HepG2 (cell line): Measurements from ENCODE around the gene DIPK1A. TPM values are rescaled to one million over a fixed set of nuclear protein-coding genes. Genes with fewer than 3 reads are reported as not detected.

ENCODE experiments used
- ATAC-seq: fragments of 200-7000 bp; cut with Tn5 transposase; 3 replicates; pipeline ENCODE4 v1.9.1; 2020; ENCODE audit warnings: mild to moderate bottlenecking, moderate library complexity
- BruUV-seq: library from RNA; stranded (reverse); fragments of 400-500 nt; replicated peaks from 2 replicates; lab custom pipeline; 2021; lab: Mats Ljungman, UMichigan
- CTCF ChIA-PET: fragments of 300-600 bp; formaldehyde crosslinking; extraction: SDS; loops from one replicate; lab custom pipeline; 2021; ENCODE audit warnings: low total read pairs, inconsistent platforms, low intra/inter-chr PET ratio; lab: Yijun Ruan, JAX
- POLR2A ChIA-PET: fragments of 350-600 bp; sonication (Branson Sonifier 250); formaldehyde crosslinking; loops from one replicate; lab custom pipeline; 2020; ENCODE audit warnings: antibody characterized with exemption, inconsistent platforms; lab: Yijun Ruan, JAX
- DNase-seq: peaks from one replicate; pipeline ENCODE4 v3.0.0-alpha.2; 2015; ENCODE audit warnings: low spot score
- FAIRE-seq: peaks from 3 replicates; lab custom pipeline; 2011; peaks lifted over from hg19 to GRCh38; lab: Jason Lieb, UNC
- H2AFZ ChIP-seq: one replicate; pipeline ENCODE4 v1.6.1; 2011; ENCODE audit warnings: low read length, inconsistent platforms
- H3K27ac ChIP-seq: fragments of 300-600 bp; 3 replicates; pipeline ENCODE4 v1.8.0; 2011; ENCODE audit warnings: mixed run types, mild to moderate bottlenecking, mixed read lengths, low read length, inconsistent platforms; ENCODE audit not compliant: insufficient read depth; ENCODE audit errors: extremely low read length
- H3K27me3 ChIP-seq, 2 experiments: fragments of 200-600 bp in 1 of 2; 2 replicates in 1 of 2; 3 replicates in 1 of 2; pipeline versions ENCODE4 v1.6.0 to v1.8.0; 2011; ENCODE audit warnings: low read length in 2 of 2, mild to moderate bottlenecking in 2 of 2, moderate library complexity in 2 of 2, inconsistent platforms in 1 of 2; ENCODE audit not compliant: insufficient read depth in 2 of 2, control insufficient read depth in 1 of 2
- H3K36me3 ChIP-seq, 2 experiments: fragments of 200-600 bp in 1 of 2; replicated peaks in 1 of 2; 2 replicates in 1 of 2; 3 replicates in 1 of 2; pipeline versions ENCODE4 v1.5.1 to v1.8.0; 2011; ENCODE audit warnings: low read length in 2 of 2, inconsistent platforms in 1 of 2; ENCODE audit not compliant: insufficient read depth in 2 of 2, control insufficient read depth in 1 of 2
- H3K4me1 ChIP-seq: 2 replicates; pipeline ENCODE4 v1.5.1; 2012; ENCODE audit warnings: low read length, inconsistent platforms; ENCODE audit not compliant: insufficient read depth
- H3K4me2 ChIP-seq: 2 replicates; pipeline ENCODE4 v1.6.0; 2011; ENCODE audit warnings: low read depth, low read length, inconsistent platforms
- H3K4me3 ChIP-seq, 3 experiments: fragments of 200-600 bp in 1 of 3; sonication (generic), shearing (Covaris generic) in 1 of 3; replicated peaks in 1 of 3; 2 replicates each; pipeline ENCODE4 v1.5.1; 2011 to 2016; ENCODE audit warnings: low read length in 3 of 3, inconsistent platforms in 2 of 3, low read depth in 2 of 3, mild to moderate bottlenecking in 2 of 3, control low read depth in 1 of 3, mixed read lengths in 1 of 3; ENCODE audit not compliant: insufficient read depth in 1 of 3
- H3K79me2 ChIP-seq: one replicate; pipeline ENCODE4 v1.6.1; 2011; ENCODE audit warnings: low read length, inconsistent platforms; ENCODE audit not compliant: insufficient read depth
- H3K9ac ChIP-seq: 2 replicates; pipeline ENCODE4 v1.6.0; 2011; ENCODE audit warnings: mild to moderate bottlenecking, low read depth, low read length, inconsistent platforms; ENCODE audit not compliant: insufficient read depth
- H3K9me3 ChIP-seq: 2 replicates; pipeline ENCODE4 v1.5.1; 2012; ENCODE audit warnings: mild to moderate bottlenecking, low read length
- H4K20me1 ChIP-seq: 2 replicates; pipeline ENCODE4 v1.6.0; 2011; ENCODE audit warnings: inconsistent platforms, mild to moderate bottlenecking, low read length, moderate library complexity; ENCODE audit not compliant: insufficient read depth
- ATAD3A ChIP-seq: sonication (generic); formaldehyde crosslinking; IDR thresholded peaks from 2 replicates; pipeline ENCODE4 v1.4.0; 2020; ENCODE audit warnings: missing genetic modification reagents
- FOXJ3 ChIP-seq: sonication (generic); formaldehyde crosslinking; IDR thresholded peaks from 2 replicates; pipeline ENCODE4 v1.4.0; 2020; ENCODE audit warnings: missing genetic modification reagents, mild to moderate bottlenecking, borderline replicate concordance
- LCORL ChIP-seq, 2 experiments: fragments of 450-650 bp in 1 of 2; sonication (generic) in 1 of 2; formaldehyde crosslinking in 1 of 2; IDR thresholded peaks; 2 replicates each; pipeline versions ENCODE4 v1.5.0 to v1.6.1; 2017 to 2020; ENCODE audit warnings: antibody characterized with exemption in 1 of 2, missing genetic modification reagents in 1 of 2
- PHB2 ChIP-seq: fragments of 450-650 bp; IDR thresholded peaks from 2 replicates; pipeline ENCODE4 v1.6.1; 2018; ENCODE audit not compliant: partially characterized antibody
- SNAI1 ChIP-seq: sonication (generic); formaldehyde crosslinking; IDR thresholded peaks from 2 replicates; pipeline ENCODE4 v1.5.0; 2020; ENCODE audit warnings: mild to moderate bottlenecking, missing genetic modification reagents, borderline replicate concordance
- YEATS4 ChIP-seq: sonication (generic); formaldehyde crosslinking; IDR thresholded peaks from 2 replicates; pipeline ENCODE4 v1.4.0; 2020; ENCODE audit warnings: missing genetic modification reagents, borderline replicate concordance
- ZBTB8A ChIP-seq: sonication (generic); formaldehyde crosslinking; IDR thresholded peaks from 2 replicates; pipeline ENCODE4 v1.4.0; 2020; ENCODE audit warnings: mild to moderate bottlenecking, low read depth, missing genetic modification reagents, borderline replicate concordance
- ZNF431 ChIP-seq: sonication (generic); formaldehyde crosslinking; IDR thresholded peaks from 2 replicates; pipeline ENCODE4 v1.9.0; 2022; ENCODE audit warnings: missing genetic modification reagents, low read depth, mild to moderate bottlenecking, borderline replicate concordance
- WGBS: methylation state at CpG from one replicate; pipeline ENCODE4 v1.1.6; 2017; ENCODE audit warnings: low lambda C conversion rate; 5-methylcytosine and 5-hydroxymethylcytosine counted together
- in situ Hi-C: cut with HindIII; loops from 2 replicates; pipeline ENCODE4 v1.10.0; 2017; ENCODE audit warnings: low pct_unique_long_range_greater_than_20kb; ENCODE audit not compliant: extremely low pct_ligation_motif_present
- intact Hi-C: fragments of 100-400 bp; cut with micrococcal nuclease; formaldehyde crosslinking; loops from one replicate; pipeline ENCODE4 v1.10.0; 2022; ENCODE audit not compliant: unreplicated experiment
- polyA plus RNA-seq, 8 experiments: library from polyadenylated mRNA; depleted of rRNA in 3 of 8; stranded (reverse) in 7 of 8; unstranded in 1 of 8; fragments of >200 nt; fragmentation: Illumina TruSeq in 4 of 8; extraction: Trizol in 4 of 8; gene quantifications; 2 replicates each; pipeline versions ENCODE4 v1.2.1 to v1.2.3, GENCODE V29; 2011 to 2016; ENCODE audit warnings: low read depth in 4 of 8, missing spikeins in 1 of 8, mixed read lengths in 1 of 8; ENCODE audit not compliant: insufficient read depth in 1 of 8
- total RNA-seq, 5 experiments: library from RNA; depleted of rRNA; stranded (reverse); fragments of >200 nt; fragmentation: Illumina TruSeq; extraction: Trizol; gene quantifications; 2 replicates each; pipeline ENCODE4 v1.2.3, GENCODE V29; 2016; ENCODE audit warnings: low read depth in 1 of 5
- TF ChIP-seq, protein P1 (sequence below): sonication (generic); formaldehyde crosslinking; IDR thresholded peaks from 2 replicates; pipeline ENCODE4 v1.5.0; 2020; ENCODE audit warnings: mild to moderate bottlenecking, missing genetic modification reagents

DIPK1A gene
- total and polyA plus RNA-seq, 2 of the 13 experiments (the other 11 are each of a cell fraction or from before 2014, with no cell fraction given) = 8.4 TPM

DNA sequence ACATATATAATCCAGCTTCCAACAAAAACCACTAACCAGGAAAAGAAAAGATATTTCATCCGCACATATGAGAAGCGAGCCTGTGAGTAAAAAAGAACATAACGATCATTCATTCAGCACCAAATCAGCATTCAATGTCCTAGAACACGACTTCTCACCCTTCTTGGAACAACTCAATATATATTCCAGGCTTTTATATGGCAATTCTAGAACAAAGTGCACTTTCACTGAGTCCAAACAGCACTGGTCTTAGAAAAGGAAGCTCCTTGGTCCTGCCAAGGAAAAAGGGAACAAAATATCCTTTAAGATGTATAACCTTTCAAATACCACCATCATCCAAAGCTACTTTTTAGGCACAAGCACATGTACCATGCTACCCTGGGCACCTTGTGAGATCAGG is 84.9 kb downstream of the DIPK1A start:
- Histone ChIP-seq H3K4me1 (no peaks in the 10 kb centered on the region), H3K27ac (no peak overlapping the region), H3K9me3 (no peaks in the 10 kb centered on the region), H3K4me3 (no peak overlapping the region), H3K36me3 (no peaks in the 10 kb centered on the region), H4K20me1 (no peaks in the 10 kb centered on the region), H3K4me2 (no peak overlapping the region), H3K79me2 (no peaks in the 10 kb centered on the region), H3K27me3 (no peaks in the 10 kb centered on the region), H3K9ac (no peak overlapping the region), H2AFZ (no peak overlapping the region)
- BruUV-seq = no TSS peak
- CTCF ChIA-PET = no interaction called here
- intact Hi-C loops = no loop called here
- DNase-seq (no peak), FAIRE-seq (no peak), ATAC-seq (no peak)
- TF ChIP-seq LCORL (IDR thresholded peaks at IDR 0.05) (no peak), LCORL (CRISPR knock-in tag; IDR thresholded peaks at IDR 0.05) (no peak), YEATS4 (CRISPR knock-in tag) (no peak), FOXJ3 (CRISPR knock-in tag) (no peak), SNAI1 (CRISPR knock-in tag) (no peak), PHB2 (no peak), ZBTB8A (no peak), ZNF431 (CRISPR knock-in tag) (no peak), ATAD3A (CRISPR knock-in tag) (no peak)
- TF ChIP-seq, protein P1, sequence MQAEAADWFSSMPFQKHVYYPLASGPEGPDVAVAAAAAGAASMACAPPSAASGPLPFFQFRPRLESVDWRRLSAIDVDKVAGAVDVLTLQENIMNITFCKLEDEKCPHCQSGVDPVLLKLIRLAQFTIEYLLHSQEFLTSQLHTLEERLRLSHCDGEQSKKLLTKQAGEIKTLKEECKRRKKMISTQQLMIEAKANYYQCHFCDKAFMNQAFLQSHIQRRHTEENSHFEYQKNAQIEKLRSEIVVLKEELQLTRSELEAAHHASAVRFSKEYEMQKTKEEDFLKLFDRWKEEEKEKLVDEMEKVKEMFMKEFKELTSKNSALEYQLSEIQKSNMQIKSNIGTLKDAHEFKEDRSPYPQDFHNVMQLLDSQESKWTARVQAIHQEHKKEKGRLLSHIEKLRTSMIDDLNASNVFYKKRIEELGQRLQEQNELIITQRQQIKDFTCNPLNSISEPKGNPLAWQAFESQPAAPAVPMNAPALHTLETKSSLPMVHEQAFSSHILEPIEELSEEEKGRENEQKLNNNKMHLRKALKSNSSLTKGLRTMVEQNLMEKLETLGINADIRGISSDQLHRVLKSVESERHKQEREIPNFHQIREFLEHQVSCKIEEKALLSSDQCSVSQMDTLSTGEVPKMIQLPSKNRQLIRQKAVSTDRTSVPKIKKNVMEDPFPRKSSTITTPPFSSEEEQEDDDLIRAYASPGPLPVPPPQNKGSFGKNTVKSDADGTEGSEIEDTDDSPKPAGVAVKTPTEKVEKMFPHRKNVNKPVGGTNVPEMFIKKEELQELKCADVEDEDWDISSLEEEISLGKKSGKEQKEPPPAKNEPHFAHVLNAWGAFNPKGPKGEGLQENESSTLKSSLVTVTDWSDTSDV = no peak
- in situ Hi-C loops = no loop called here
- WGBS = 94% methylated on average over 4 of the region's 4 CpGs
- POLR2A ChIA-PET = no interaction called here
